ENCODE results near the gene KRTAP4-6. TPM values are rescaled to one million over a fixed set of nuclear protein-coding genes. Genes with fewer than 3 reads are reported as not detected.
"Not testable (repeated sequence)": the region's sequence is repeated elsewhere in the genome, so short reads cannot be mapped to it uniquely, and the experiment has no call there.

The KRTAP4-6 gene
- total and polyA plus RNA-seq, 3 donors from 2014 or later = not detected

- 93% methylated on average over 2 of the region's 2 CpGs for WGBS, 2 donors
- Histone ChIP-seq H3K4me3 (no peak overlapping the region), H3K36me3 (ENCODE audit: low read depth, missing control alignments) (no peaks in the 10 kb centered on the region), H3K9me3 (no peaks in the 10 kb centered on the region), H3K27ac (no peak overlapping the region), H3K27me3 (no peaks in the 10 kb centered on the region), H3K4me1 (no peaks in the 10 kb centered on the region)
- no peak for TF ChIP-seq POLR2A (IDR thresholded peaks at IDR 0.05)
- no peak for TF ChIP-seq CTCF (IDR thresholded peaks at IDR 0.05)
- intact Hi-C loops (cut with DNase I; ENCODE audit: low total_unique reads) = no loop called here
- no peak for DNase-seq
These were observed 7.3 kb upstream of the KRTAP4-6 start for GRCh38 chr17:41147531-41148204.

- intact Hi-C loops (cut with DNase I; ENCODE audit: low total_unique reads) = no loop called here
- H3K4me3 ChIP-seq = no peak overlapping the region
- no peak for DNase-seq
- no peaks in the 10 kb centered on the region for H3K9me3 ChIP-seq
- no peaks in the 10 kb centered on the region for H3K27me3 ChIP-seq
- no peaks in the 10 kb centered on the region for H3K36me3 ChIP-seq (ENCODE audit: low read depth, missing control alignments)
- H3K4me1 ChIP-seq = no peaks in the 10 kb centered on the region
- H3K27ac ChIP-seq = no peak overlapping the region
- WGBS, 2 donors = 89 to 90% methylated on average over 2 of the region's 2 CpGs
- no peak for TF ChIP-seq POLR2A (IDR thresholded peaks at IDR 0.05)
- TF ChIP-seq CTCF (IDR thresholded peaks at IDR 0.05) = no peak
These were observed 4.9 kb upstream of the KRTAP4-6 start for GRCh38 chr17:41145261-41145660.

- Histone ChIP-seq H3K36me3 (ENCODE audit: low read depth, missing control alignments) (no peaks in the 10 kb centered on the region), H3K27me3 (no peaks in the 10 kb centered on the region), H3K4me3 (no peak overlapping the region), H3K27ac (no peak overlapping the region), H3K4me1 (no peaks in the 10 kb centered on the region), H3K9me3 (no peaks in the 10 kb centered on the region)
- whole genome bisulfite sequencing, 2 donors = 84 to 93% methylated on average over 1 of the region's 1 CpG
- TF ChIP-seq POLR2A (IDR thresholded peaks at IDR 0.05) = no peak
- TF ChIP-seq CTCF (IDR thresholded peaks at IDR 0.05) = no peak
- DNase-seq = no peak
- intact Hi-C loops (cut with DNase I; ENCODE audit: low total_unique reads) = no loop called here
These were observed 4.5 kb upstream of the KRTAP4-6 start for GRCh38 chr17:41144846-41145245.

- TF ChIP-seq POLR2A (IDR thresholded peaks at IDR 0.05) (no peak), CTCF (IDR thresholded peaks at IDR 0.05) (no peak)
- Histone ChIP-seq H3K4me3 (no peak overlapping the region), H3K9me3 (no peaks in the 10 kb centered on the region), H3K36me3 (ENCODE audit: low read depth, missing control alignments) (no peaks in the 10 kb centered on the region), H3K27me3 (no peaks in the 10 kb centered on the region), H3K27ac (no peak overlapping the region), H3K4me1 (no peaks in the 10 kb centered on the region)
- intact Hi-C loops (cut with DNase I; ENCODE audit: low total_unique reads) = no loop called here
- DNase-seq = no peak
These were observed 1.0 kb upstream of the KRTAP4-6 start for GRCh38 chr17:41141361-41141760.

- DNase-seq; H3K27me3 ChIP-seq; H3K4me3 ChIP-seq; intact Hi-C loops (cut with DNase I; ENCODE audit: low total_unique reads); H3K27ac ChIP-seq; H3K9me3 ChIP-seq; H3K4me1 ChIP-seq; H3K36me3 ChIP-seq (ENCODE audit: low read depth, missing control alignments): not testable (repeated sequence)
- WGBS, 2 donors = 87 to 93% methylated on average over 11 to 12 of the region's 12 CpGs
These were observed 479 bp downstream of the KRTAP4-6 start for GRCh38 chr17:41139865-41140264.
